ENCODE data around the gene MAN1B1.

- TF ChIP-seq RCOR1 (IDR thresholded peaks at IDR 0.05; ENCODE audit: insufficient replicate concordance, low read length) (no peak), MAZ (IDR thresholded peaks at IDR 0.05; ENCODE audit: borderline replicate concordance, low read depth, low read length) (no peak), CTCF (conservative IDR thresholded peaks at IDR 0.05; ENCODE audit: low read depth, low read length) (no peak)
Observed at GRCh38 chr9:137110147-137110910, 23.5 kb downstream of the MAN1B1 start.
